Upper lobe of right lung (tissue), 1 donor: ENCODE results near the gene NPSR1. TPM values are rescaled to one million over a fixed set of nuclear protein-coding genes. Genes with fewer than 3 reads are reported as not detected.

Source experiments
- ATAC-seq: fragments of 200-7000 bp; cut with Tn5 transposase; one replicate; pipeline ENCODE4 v1.9.1; 2020; ENCODE audit warnings: mild to moderate bottlenecking, moderate library complexity
- DNase-seq: peaks from one replicate; pipeline ENCODE4 v3.0.0-alpha.2; 2020
- H3K27ac ChIP-seq: fragments of 200-600 bp; one replicate; pipeline ENCODE4 v1.8.0; 2022
- H3K27me3 ChIP-seq: fragments of 200-600 bp; one replicate; pipeline ENCODE4 v1.8.0; 2022; ENCODE audit warnings: mild to moderate bottlenecking
- H3K36me3 ChIP-seq: fragments of 200-600 bp; one replicate; pipeline ENCODE4 v1.8.0; 2022
- H3K4me1 ChIP-seq: fragments of 200-600 bp; one replicate; pipeline ENCODE4 v1.8.0; 2022
- H3K4me3 ChIP-seq: fragments of 200-600 bp; one replicate; pipeline ENCODE4 v1.8.0; 2022; ENCODE audit warnings: mild to moderate bottlenecking
- H3K9me3 ChIP-seq: fragments of 200-600 bp; one replicate; pipeline ENCODE4 v1.8.0; 2022
- CTCF ChIP-seq: fragments of 200-600 bp; IDR thresholded peaks from one replicate; pipeline ENCODE4 v1.8.0; 2022; ENCODE audit warnings: antibody characterized with exemption
- intact Hi-C: fragments of 100-400 bp; cut with DNase I; formaldehyde crosslinking; loops from one replicate; pipeline ENCODE4 v1.11.0; 2022
- total RNA-seq: library from RNA; stranded (reverse); fragmentation: NEBNext Ultra II Directional; extraction: Animal tissue kit (Norgen Biotek cat#: 25700); gene quantifications from one replicate; pipeline ENCODE4 v1.2.1, GENCODE V29; 2021
- donor health status: DM: no; HTN: yes; CAD: no; lungs with severe emphysema.

Gene NPSR1
- total RNA-seq, 1 donor from 2014 or later, result not detected

DNA sequence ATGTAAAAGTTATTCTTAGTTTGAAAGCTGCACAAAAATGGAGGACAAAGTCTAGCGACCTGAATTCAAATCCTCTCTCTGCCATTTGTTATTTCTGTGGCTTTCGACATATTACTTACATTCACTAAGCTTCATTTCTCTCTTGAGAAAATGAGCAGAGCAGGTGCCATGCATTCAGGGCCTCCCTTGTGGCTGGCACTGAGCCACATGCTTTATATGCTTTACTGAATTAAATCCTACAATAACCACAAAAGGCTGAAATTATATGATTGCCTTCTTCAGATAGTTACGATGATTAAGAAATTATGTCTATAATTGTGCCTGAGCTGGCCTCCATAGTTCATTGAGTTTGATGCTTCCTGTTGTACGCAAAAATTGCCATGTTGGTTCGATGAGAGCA is 98.7 kb downstream of the NPSR1 start:
- ATAC-seq, result no peak
- TF ChIP-seq CTCF, result no peak
- no peak for DNase-seq

DNA sequence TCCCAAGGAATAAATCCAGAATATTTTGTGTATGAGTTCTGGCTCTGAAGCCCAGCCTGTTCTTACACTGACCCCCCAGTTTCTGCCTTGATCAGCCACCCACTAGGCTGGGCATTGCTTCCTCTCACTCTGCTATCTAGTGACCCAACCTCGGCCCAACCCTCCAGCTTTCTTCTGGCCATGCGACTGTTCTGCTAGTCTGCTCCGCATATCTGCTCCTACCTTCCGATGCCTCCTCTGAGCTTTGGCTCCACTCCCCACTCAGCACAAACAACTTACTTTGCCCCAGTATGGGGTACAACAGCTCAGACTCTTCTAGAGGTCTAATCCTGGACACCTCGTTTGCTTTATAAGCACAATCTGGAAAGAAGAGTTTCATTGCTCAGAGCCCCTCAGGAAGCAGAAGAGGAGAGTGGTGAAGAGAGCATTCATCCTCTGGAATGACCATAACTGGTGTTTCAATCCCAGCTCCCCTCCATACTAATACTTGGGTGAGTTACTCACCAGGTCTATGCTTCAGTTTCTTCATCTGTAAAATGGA is 99.6 kb downstream of the NPSR1 start:
- no peaks in the 10 kb centered on the region for H3K36me3 ChIP-seq
- no peak overlapping the region for H3K4me3 ChIP-seq
- intact Hi-C loops, result no loop called here
- H3K27me3 ChIP-seq, result no peaks in the 10 kb centered on the region
- ATAC-seq, result no peak
- no peaks in the 10 kb centered on the region for H3K9me3 ChIP-seq
- no peak for TF ChIP-seq CTCF
- no peaks in the 10 kb centered on the region for H3K4me1 ChIP-seq
- no peak overlapping the region for H3K27ac ChIP-seq
- DNase-seq, result no peak

More for the DNA sequence above, 98.7 kb downstream of the NPSR1 start:
- Histone ChIP-seq H3K27me3 (no peaks in the 10 kb centered on the region), H3K4me3 (no peak overlapping the region), H3K4me1 (no peaks in the 10 kb centered on the region), H3K36me3 (no peaks in the 10 kb centered on the region), H3K27ac (no peak overlapping the region), H3K9me3 (no peaks in the 10 kb centered on the region)
- intact Hi-C loops, result no loop called here

GRCh38 chr7:34758111-34758601 is 100.1 kb downstream of the NPSR1 start:
- Histone ChIP-seq H3K27me3 (no peaks in the 10 kb centered on the region), H3K9me3 (no peaks in the 10 kb centered on the region), H3K4me1 (no peaks in the 10 kb centered on the region), H3K27ac (no peak overlapping the region), H3K4me3 (no peak overlapping the region), H3K36me3 (no peaks in the 10 kb centered on the region)
- intact Hi-C loops, result no loop called here
- ATAC-seq (peak; percentile 44), DNase-seq (no peak)
- TF ChIP-seq CTCF, result no peak

GRCh38 chr7:34759477-34760125 is 101.6 kb downstream of the NPSR1 start:
- intact Hi-C loops, result no loop called here
- H3K36me3 ChIP-seq, result no peaks in the 10 kb centered on the region
- ATAC-seq (peak; percentile 84), DNase-seq (no peak)
- no peak overlapping the region for H3K27ac ChIP-seq
- H3K4me1 ChIP-seq, result no peaks in the 10 kb centered on the region
- H3K9me3 ChIP-seq, result no peaks in the 10 kb centered on the region
- no peaks in the 10 kb centered on the region for H3K27me3 ChIP-seq
- peak; percentile 52 for TF ChIP-seq CTCF
- H3K4me3 ChIP-seq, result no peak overlapping the region

DNA sequence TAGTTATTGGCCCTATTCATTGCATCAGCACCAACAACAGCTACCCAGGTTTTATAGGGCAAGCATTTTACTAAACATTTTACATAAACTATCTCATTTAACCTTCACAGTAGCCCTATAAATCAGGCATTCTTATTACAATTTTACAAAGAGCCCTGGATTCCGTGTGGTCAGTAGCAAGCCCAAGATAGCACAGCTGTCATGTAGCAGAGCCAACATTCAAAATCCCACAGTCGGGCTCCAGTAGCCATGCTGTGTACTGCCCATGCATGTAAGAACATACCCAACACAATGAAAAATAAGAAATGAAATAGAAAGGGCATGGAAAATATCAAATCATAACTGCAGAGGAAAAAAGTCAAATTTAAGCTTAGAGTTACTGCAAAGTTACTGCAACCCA is 102.3 kb downstream of the NPSR1 start:
- no peak for ATAC-seq

More for the DNA sequence above, 102.3 kb downstream of the NPSR1 start:
- no peak overlapping the region for H3K27ac ChIP-seq
- no peak for DNase-seq
- H3K36me3 ChIP-seq, result no peaks in the 10 kb centered on the region
- no peak overlapping the region for H3K4me3 ChIP-seq
- H3K9me3 ChIP-seq, result no peaks in the 10 kb centered on the region
- H3K27me3 ChIP-seq, result no peaks in the 10 kb centered on the region
- no peaks in the 10 kb centered on the region for H3K4me1 ChIP-seq
- no peak for TF ChIP-seq CTCF
- intact Hi-C loops, result no loop called here
